CD14-positive monocyte (primary cell): ENCODE measurements around the gene GLCCI1. TPM values are rescaled to one million over a fixed set of nuclear protein-coding genes. Genes with fewer than 3 reads are reported as not detected.
A peak's percentile ranks its signal among the peaks of the same experiment; 100 is the strongest.

Source experiments
- DNase-seq, 3 donors: peaks; one replicate each; pipeline ENCODE4 v3.0.0-alpha.2; 2011 to 2022
- H2AFZ ChIP-seq: 2 replicates; pipeline ENCODE4 v1.6.0; 2012; ENCODE audit warnings: mild to moderate bottlenecking, low read depth, low read length, inconsistent platforms; ENCODE audit not compliant: insufficient read depth, poor library complexity, severe bottlenecking
- H3K27ac ChIP-seq, 2 donors: 1 replicate in 1 of 2; 2 replicates in 1 of 2; pipeline ENCODE4 v1.5.1; 2012 to 2013; ENCODE audit warnings: low read length in 2 of 2, control low read depth in 1 of 2, inconsistent platforms in 1 of 2, low read depth in 1 of 2, mild to moderate bottlenecking in 1 of 2
- H3K27me3 ChIP-seq, 2 donors: one replicate each; pipeline versions ENCODE4 v1.6.0 to v1.6.1; 2011 to 2013; ENCODE audit warnings: low read length in 2 of 2; ENCODE audit not compliant: control insufficient read depth in 2 of 2, insufficient read depth in 2 of 2
- H3K36me3 ChIP-seq, 2 donors: replicated peaks in 1 of 2; 1 replicate in 1 of 2; 2 replicates in 1 of 2; pipeline versions ENCODE4 v1.5.1 to v1.6.1; 2012 to 2013; ENCODE audit warnings: low read length in 2 of 2, control low read depth in 1 of 2, inconsistent platforms in 1 of 2, mild to moderate bottlenecking in 1 of 2; ENCODE audit not compliant: insufficient read depth in 2 of 2, control insufficient read depth in 1 of 2
- H3K4me1 ChIP-seq, 2 donors: 1 replicate in 1 of 2; 2 replicates in 1 of 2; pipeline versions ENCODE4 v1.5.1 to v1.6.1; 2012 to 2013; ENCODE audit warnings: low read length in 2 of 2, control low read depth in 1 of 2, inconsistent platforms in 1 of 2, mild to moderate bottlenecking in 1 of 2, moderate library complexity in 1 of 2; ENCODE audit not compliant: insufficient read depth in 2 of 2, control insufficient read depth in 1 of 2
- H3K4me2 ChIP-seq: replicated peaks from 2 replicates; pipeline ENCODE3; 2012; ENCODE audit warnings: low read length, moderate library complexity, mild to moderate bottlenecking; ENCODE audit not compliant: poor library complexity, severe bottlenecking; ENCODE audit errors: extremely low read depth
- H3K4me3 ChIP-seq, 3 experiments: fragments of 200-600 bp in 1 of 3; sonication (generic) in 1 of 3; replicated peaks in 1 of 3; 1 replicate in 2 of 3; 2 replicates in 1 of 3; pipeline ENCODE4 v1.5.1; 2011 to 2013; ENCODE audit warnings: low read length in 3 of 3, mild to moderate bottlenecking in 3 of 3, control low read depth in 2 of 3, low read depth in 2 of 3, inconsistent platforms in 1 of 3, moderate library complexity in 1 of 3
- H3K79me2 ChIP-seq: 2 replicates; pipeline ENCODE4 v1.6.0; 2012; ENCODE audit warnings: mild to moderate bottlenecking, control low read depth, inconsistent platforms, low read length, moderate library complexity; ENCODE audit not compliant: insufficient read depth
- H3K9ac ChIP-seq: 2 replicates; pipeline ENCODE4 v1.6.0; 2017; ENCODE audit warnings: low read length, mild to moderate bottlenecking; ENCODE audit not compliant: insufficient read depth, poor library complexity, severe bottlenecking
- H3K9me3 ChIP-seq, 2 donors: replicated peaks in 1 of 2; 1 replicate in 1 of 2; 2 replicates in 1 of 2; pipeline versions ENCODE4 v1.5.1 to v1.6.1; 2012 to 2013; ENCODE audit warnings: low read length in 2 of 2, control low read depth in 1 of 2; ENCODE audit not compliant: control insufficient read depth in 1 of 2, insufficient read depth in 1 of 2
- H4K20me1 ChIP-seq: 2 replicates; pipeline ENCODE4 v1.6.0; 2012; ENCODE audit warnings: mild to moderate bottlenecking, low read length, control low read depth, moderate library complexity; ENCODE audit not compliant: insufficient read depth
- H3K27ac Mint-ChIP-seq, 7 donors: one replicate each; pipeline ENCODE4 v1.8.0; 2020; ENCODE audit warnings: mild to moderate bottlenecking in 7 of 7, mixed read lengths in 7 of 7, moderate library complexity in 6 of 7, inconsistent platforms in 2 of 7
- H3K27me3 Mint-ChIP-seq, 3 donors: one replicate each; pipeline ENCODE4 v1.8.0; 2021 to 2022; ENCODE audit warnings: low read depth in 3 of 3, mild to moderate bottlenecking in 3 of 3, mixed read lengths in 3 of 3, moderate library complexity in 3 of 3, inconsistent platforms in 1 of 3
- H3K36me3 Mint-ChIP-seq, 2 donors: one replicate each; pipeline ENCODE4 v1.8.0; 2020; ENCODE audit warnings: mixed read lengths in 2 of 2, inconsistent platforms in 1 of 2, mild to moderate bottlenecking in 1 of 2
- H3K4me1 Mint-ChIP-seq: one replicate; pipeline ENCODE4 v1.8.0; 2020; ENCODE audit warnings: mild to moderate bottlenecking, mixed read lengths
- H3K4me3 Mint-ChIP-seq, 2 donors: one replicate each; pipeline ENCODE4 v1.8.0; 2020; ENCODE audit warnings: mild to moderate bottlenecking in 2 of 2, mixed read lengths in 2 of 2, moderate library complexity in 1 of 2
- H3K9me3 Mint-ChIP-seq, 7 donors: one replicate each; pipeline ENCODE4 v1.8.0; 2020 to 2022; ENCODE audit warnings: mixed read lengths in 7 of 7, mild to moderate bottlenecking in 6 of 7, moderate library complexity in 6 of 7, inconsistent platforms in 2 of 7
- CTCF ChIP-seq: fragments of 200-600 bp; IDR thresholded peaks from one replicate; pipeline ENCODE4 v1.8.0; 2022; ENCODE audit warnings: antibody characterized with exemption, mild to moderate bottlenecking
- WGBS: methylation state at CpG from one replicate; pipeline ENCODE4 v1.1.5; 2013; ENCODE audit warnings: missing lambda C conversion rate; ENCODE audit not compliant: insufficient coverage; 5-methylcytosine and 5-hydroxymethylcytosine counted together
- intact Hi-C, 2 donors: fragments of 100-400 bp; cut with micrococcal nuclease; formaldehyde crosslinking; loops; one replicate each; pipeline versions ENCODE4 v1.15.0 to v1.15.1; 2023
- polyA minus RNA-seq: library from RNA; depleted of rRNA, polyadenylated mRNA; stranded (reverse); fragments of >200 nt; gene quantifications from 2 replicates; pipeline ENCODE4 v1.2.3, GENCODE V29; 2012
- polyA plus RNA-seq, 3 donors: library from polyadenylated mRNA; depleted of rRNA in 1 of 3; unstranded in 2 of 3; stranded (reverse) in 1 of 3; fragments of 300-500 nt in 2 of 3; fragments of >200 nt in 1 of 3; fragmentation: Illumina TruSeq in 2 of 3; gene quantifications; 1 replicate in 2 of 3; 2 replicates in 1 of 3; pipeline ENCODE4 v1.2.3, GENCODE V29; 2012 to 2021
- total RNA-seq, 12 experiments: library from RNA in 1 of 12; stranded (reverse) in 1 of 12; fragments of 120-200 nt in 1 of 12; gene quantifications; one replicate each; pipeline ENCODE4 v1.2.4 and lab custom pipeline; 2013 to 2026; ENCODE audit warnings: mixed read lengths in 6 of 12, inconsistent platforms in 1 of 12

GLCCI1 gene
- total RNA-seq (2013) = 1.9 TPM
- polyA plus RNA-seq (1 to 10 TPM in 2 of 3 donors, under 1 TPM in 1; 0.89 to 2.1 (median 1.1) TPM), polyA minus RNA-seq (0.69 and 1.7 TPM in 2 replicates), total RNA-seq (lab: John Stamatoyannopoulos, UW) (2.7 to 35.9 (median 5.1) reads per million in 11 experiments)

DNA sequence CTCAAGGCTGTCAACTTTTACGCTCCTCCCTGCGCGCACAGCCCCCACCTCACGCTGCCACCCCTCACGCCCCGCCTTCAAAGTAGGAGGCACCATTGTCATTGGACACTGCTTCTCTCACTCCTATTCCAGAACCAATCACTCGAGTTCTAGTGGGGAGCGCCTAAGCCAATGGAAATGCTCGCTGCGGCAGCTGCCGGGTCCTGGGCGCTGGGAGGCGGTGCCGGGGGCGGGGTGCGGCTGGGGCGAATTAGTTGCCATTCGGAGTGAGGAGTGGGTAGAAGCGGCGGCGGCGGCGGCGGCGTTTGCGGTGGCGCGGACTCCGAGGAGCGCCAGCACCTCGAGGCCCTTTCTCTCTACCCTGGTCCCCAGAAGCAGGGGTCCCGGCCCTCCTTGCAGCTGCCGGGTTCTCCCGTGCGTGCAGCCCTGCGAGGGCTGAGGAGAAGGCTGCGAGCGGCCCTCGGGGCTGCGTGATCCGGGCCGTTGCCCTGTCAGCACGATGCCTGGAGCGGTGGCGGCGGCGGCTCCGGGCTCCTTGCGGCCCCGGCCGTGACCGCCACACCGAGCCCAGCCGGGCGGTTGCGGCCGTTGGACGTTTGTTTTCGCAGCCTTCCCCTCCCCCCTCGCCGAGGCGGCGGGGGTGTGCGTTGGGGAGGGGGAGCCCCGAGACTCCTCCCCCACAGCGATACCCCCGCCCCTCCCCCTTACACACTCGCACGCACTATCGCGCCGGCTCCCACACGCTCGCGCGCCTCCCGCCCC is at the start of gene GLCCI1:
GLCCI1 (plus strand) TSS at position 253 of the 762 bp plus-strand sequence. CDS start 555 bp downstream, outside the sequence.
- H3K4me1 ChIP-seq = peaks cover 12 to 28% of the 10 kb centered on the region in 2 donors
- H3K36me3 Mint-ChIP-seq = no peaks in the 10 kb centered on the region
- no peaks in the 10 kb centered on the region for H3K36me3 ChIP-seq
- peak within 1 kb of the TSS; percentile 83 for H3K9ac ChIP-seq
- H3K27me3 ChIP-seq = peaks cover 2 to 12% of the 10 kb centered on the region in 2 donors
- H3K9me3 Mint-ChIP-seq = no peaks in the 10 kb centered on the region
- H3K4me3 Mint-ChIP-seq = peak within 1 kb of the TSS; percentile 93 to 98
- no peaks in the 10 kb centered on the region for H4K20me1 ChIP-seq
- intact Hi-C loops = loop anchor here (2.0 to 10.0 kb wide), 3 partner anchors 216 to 404 kb away; partner anchors contain the start of genes UMAD1 (in 2 of the 2) and MIOS (in 1 of the 2)
- peak within 1 kb of the TSS; percentile 78 to 94 (median 82) for H3K4me3 ChIP-seq
- H3K9me3 ChIP-seq = no peaks in the 10 kb centered on the region
- H3K27ac Mint-ChIP-seq = peak within 1 kb of the TSS; percentile 70 to 90 (median 83)
- H3K27ac ChIP-seq = peak within 1 kb of the TSS; percentile 55 to 74
- H2AFZ ChIP-seq = peak within 1 kb of the TSS; percentile 98
- 0% methylated on average over 54 of the region's 77 CpGs for WGBS
- H3K27me3 Mint-ChIP-seq = peaks cover 0 to 1% (median 0%) of the 10 kb centered on the region in 3 donors
- peak; percentile 90 to 94 (median 91) for DNase-seq
- no peak for TF ChIP-seq CTCF
- H3K79me2 ChIP-seq = no peaks in the 10 kb centered on the region
- peaks cover 4% of the 10 kb centered on the region for H3K4me1 Mint-ChIP-seq
- peak within 1 kb of the TSS; percentile 89 for H3K4me2 ChIP-seq

DNA sequence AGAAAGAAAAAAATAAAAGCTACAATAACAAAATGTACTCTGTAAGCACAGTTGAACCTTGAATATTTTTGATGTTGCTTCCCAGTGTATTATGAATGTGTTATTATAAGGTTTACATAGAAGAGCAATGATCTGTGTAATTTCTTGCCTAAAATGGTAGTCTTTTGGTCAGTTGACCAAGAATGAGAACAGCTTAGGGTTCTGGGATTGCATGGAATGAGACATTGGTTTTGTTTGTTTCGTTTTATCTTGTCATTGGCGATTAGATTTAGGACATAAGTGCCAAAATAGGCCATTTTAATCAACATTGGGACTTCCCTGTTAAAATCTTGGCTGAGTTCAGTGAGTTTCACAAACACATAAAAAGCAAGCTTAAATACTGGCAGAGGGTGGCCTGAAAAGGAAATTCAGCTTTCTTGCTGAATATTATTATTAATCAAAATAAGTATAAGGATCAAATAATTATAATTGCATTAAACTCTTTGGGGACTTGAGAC is 49.1 kb upstream of the GLCCI1 start:
- Mint-ChIP-seq H3K4me3 (no peak overlapping the region), H3K36me3 (no peaks in the 10 kb centered on the region), H3K27me3 (peaks cover 0 to 2% (median 1%) of the 10 kb centered on the region in 3 donors), H3K4me1 (no peaks in the 10 kb centered on the region), H3K9me3 (peaks cover 0 to 3% (median 0%) of the 10 kb centered on the region in 7 donors), H3K27ac (no peak overlapping the region)
- intact Hi-C loops = no loop called here
- Histone ChIP-seq H3K4me2 (no peak overlapping the region), H3K4me3 (no peak overlapping the region), H3K27me3 (no peaks in the 10 kb centered on the region), H4K20me1 (no peaks in the 10 kb centered on the region), H3K9ac (no peak overlapping the region), H2AFZ (no peak overlapping the region), H3K4me1 (no peaks in the 10 kb centered on the region), H3K36me3 (no peaks in the 10 kb centered on the region), H3K79me2 (no peaks in the 10 kb centered on the region), H3K9me3 (no peaks in the 10 kb centered on the region), H3K27ac (no peak overlapping the region)
- no CpG with 5 or more reads among the region's 2 CpGs for WGBS
- DNase-seq = no peak
- no peak for TF ChIP-seq CTCF
